HEK293 (cell line): ENCODE results near the gene MXRA8.
A peak's percentile ranks its signal among the peaks of the same experiment; 100 is the strongest.
"Not testable (repeated sequence)": the region's sequence is repeated elsewhere in the genome, so short reads cannot be mapped to it uniquely, and the experiment has no call there.

ENCODE experiments used
- CTCF ChIA-PET: fragments of 350-600 bp; formaldehyde crosslinking; extraction: SDS; loops from one replicate; lab custom pipeline; 2021; ENCODE audit warnings: antibody characterized with exemption; lab: Yijun Ruan, JAX
- POLR2A ChIA-PET: fragments of 300-600 bp; formaldehyde crosslinking; extraction: SDS; loops from one replicate; lab custom pipeline; 2020; ENCODE audit warnings: antibody characterized with exemption, inconsistent platforms; lab: Yijun Ruan, JAX
- H3K27ac ChIP-seq: fragments of 200-500 bp; sonication (Bioruptor generic); 2 replicates; pipeline ENCODE4 v1.5.1; 2014; ENCODE audit warnings: low read depth, low read length, control low read depth, inconsistent platforms; ENCODE audit errors: extremely low read depth
- H3K36me3 ChIP-seq, 2 experiments: fragments of 200-500 bp in 1 of 2; sonication (Bioruptor generic) in 1 of 2; 1 replicate in 1 of 2; 2 replicates in 1 of 2; pipeline ENCODE4 v1.5.1; 2014 to 2017; ENCODE audit warnings: inconsistent platforms in 2 of 2, low read length in 2 of 2; ENCODE audit not compliant: control insufficient read depth in 2 of 2, insufficient read depth in 1 of 2
- H3K4me1 ChIP-seq: fragments of 200-500 bp; sonication (Bioruptor generic); 2 replicates; pipeline ENCODE4 v1.5.1; 2014; ENCODE audit warnings: mild to moderate bottlenecking, low read length, inconsistent platforms; ENCODE audit not compliant: control insufficient read depth, insufficient read depth
- H3K4me3 ChIP-seq: 2 replicates; pipeline ENCODE4 v1.5.1; 2011; ENCODE audit warnings: low read depth, mild to moderate bottlenecking, control low read depth, low read length, moderate library complexity
- H3K9me3 ChIP-seq: fragments of 200-500 bp; sonication (Bioruptor generic); 2 replicates; pipeline ENCODE4 v1.5.1; 2014; ENCODE audit warnings: low read depth, low read length, inconsistent platforms; ENCODE audit not compliant: control insufficient read depth, insufficient read depth
- EGR2 ChIP-seq: fragments of 450-650 bp; formaldehyde crosslinking; IDR thresholded peaks from 2 replicates; pipeline ENCODE4 v1.5.1; 2016; ENCODE audit warnings: low read depth, missing biosample characterization, missing genetic modification characterization
- GLIS2 ChIP-seq: fragments of 450-650 bp; formaldehyde crosslinking; IDR thresholded peaks from 2 replicates; pipeline ENCODE4 v1.5.1; 2016; ENCODE audit warnings: missing biosample characterization, missing genetic modification characterization
- PRDM1 ChIP-seq: fragments of 450-650 bp; formaldehyde crosslinking; IDR thresholded peaks from 2 replicates; pipeline ENCODE4; 2016; ENCODE audit warnings: missing biosample characterization, missing genetic modification characterization
- PRDM10 ChIP-seq: fragments of 450-650 bp; formaldehyde crosslinking; IDR thresholded peaks from 2 replicates; pipeline ENCODE4 v1.5.1; 2016; ENCODE audit warnings: missing biosample characterization, missing genetic modification characterization
- SCRT1 ChIP-seq: fragments of 450-650 bp; formaldehyde crosslinking; IDR thresholded peaks from 2 replicates; pipeline ENCODE4 v1.5.1; 2016; ENCODE audit warnings: missing biosample characterization, missing genetic modification characterization, borderline replicate concordance
- TCF7L2 ChIP-seq: IDR thresholded peaks from 2 replicates; pipeline ENCODE4 v1.6.1; 2011; ENCODE audit warnings: low read depth, mild to moderate bottlenecking, inconsistent platforms, low read length, moderate library complexity, borderline replicate concordance
- YY2 ChIP-seq: fragments of 450-650 bp; formaldehyde crosslinking; IDR thresholded peaks from 2 replicates; pipeline ENCODE4 v1.5.1; 2016; ENCODE audit warnings: missing biosample characterization, missing genetic modification characterization
- ZBTB17 ChIP-seq: fragments of 450-650 bp; formaldehyde crosslinking; IDR thresholded peaks from 2 replicates; pipeline ENCODE4 v1.5.1; 2016; ENCODE audit warnings: missing biosample characterization, missing genetic modification characterization
- ZFHX2 ChIP-seq: fragments of 450-650 bp; formaldehyde crosslinking; conservative IDR thresholded peaks from 2 replicates; pipeline ENCODE4 v1.5.1; 2016; ENCODE audit warnings: missing biosample characterization, missing genetic modification characterization
- ZIC2 ChIP-seq: fragments of 450-650 bp; formaldehyde crosslinking; IDR thresholded peaks from 2 replicates; pipeline ENCODE4 v1.5.1; 2016; ENCODE audit warnings: missing biosample characterization, missing genetic modification characterization
- ZNF18 ChIP-seq: fragments of 450-650 bp; formaldehyde crosslinking; IDR thresholded peaks from 2 replicates; pipeline ENCODE4 v1.5.1; 2016; ENCODE audit warnings: missing biosample characterization, missing genetic modification characterization
- ZNF184 ChIP-seq: fragments of 450-650 bp; IDR thresholded peaks from 2 replicates; pipeline ENCODE4 v1.5.1; 2018; ENCODE audit warnings: missing biosample characterization, mild to moderate bottlenecking, missing genetic modification characterization
- ZNF24 ChIP-seq: fragments of 450-650 bp; formaldehyde crosslinking; IDR thresholded peaks from 2 replicates; pipeline ENCODE4 v1.5.1; 2016; ENCODE audit warnings: missing biosample characterization, missing genetic modification characterization
- ZNF394 ChIP-seq: fragments of 450-650 bp; formaldehyde crosslinking; IDR thresholded peaks from 2 replicates; pipeline ENCODE4 v1.5.1; 2016; ENCODE audit warnings: missing biosample characterization, missing genetic modification characterization, mild to moderate bottlenecking, moderate library complexity, borderline replicate concordance
- ZNF416 ChIP-seq: fragments of 450-650 bp; formaldehyde crosslinking; IDR thresholded peaks from 2 replicates; pipeline ENCODE4 v1.5.1; 2016; ENCODE audit warnings: missing biosample characterization, missing genetic modification characterization
- ZNF600 ChIP-seq: fragments of 450-650 bp; formaldehyde crosslinking; IDR thresholded peaks from 2 replicates; pipeline ENCODE4 v1.5.1; 2016; ENCODE audit warnings: missing biosample characterization, missing genetic modification characterization
- ZNF624 ChIP-seq: fragments of 450-650 bp; formaldehyde crosslinking; IDR thresholded peaks from 2 replicates; pipeline ENCODE4 v1.5.1; 2017; ENCODE audit warnings: missing biosample characterization, missing genetic modification characterization
- ZNF658 ChIP-seq: fragments of 450-650 bp; formaldehyde crosslinking; IDR thresholded peaks from 2 replicates; pipeline ENCODE4; 2016; ENCODE audit warnings: missing biosample characterization, missing genetic modification characterization
- ZSCAN16 ChIP-seq: fragments of 450-650 bp; formaldehyde crosslinking; IDR thresholded peaks from 2 replicates; pipeline ENCODE4 v1.5.1; 2016; ENCODE audit warnings: missing biosample characterization, missing genetic modification characterization

MXRA8 gene

GRCh38 chr1:1403653-1404052 lies 45.3 kb upstream of the MXRA8 start:
- peak overlapping the region; percentile 8; the same call in 1 of the 2 replicates for H3K27ac ChIP-seq
- no peaks in the 10 kb centered on the region for H3K4me1 ChIP-seq
- peaks cover 19 to 69% of the 10 kb centered on the region in 2 experiments; a peak in 2 of 3 replicates for H3K36me3 ChIP-seq
- TF ChIP-seq PRDM1 (tag by site-specific recombination) = no peak
- no peak for TF ChIP-seq ZNF658 (tag by site-specific recombination)
- no peak for TF ChIP-seq YY2 (tag by site-specific recombination)
- peak; percentile 76 for TF ChIP-seq ZFHX2
- peak; percentile 68 for TF ChIP-seq ZNF600
- peak; percentile 64; the same call in 1 of the 2 replicates for TF ChIP-seq EGR2 (tag by site-specific recombination)
- TF ChIP-seq ZNF18 (tag by site-specific recombination) = peak; percentile 60; the same call in 1 of the 2 replicates
- POLR2A ChIA-PET = interaction anchor here (0.7 to 1.2 kb wide), 2 partner anchors 22 to 38 kb away, joined by 3 to 4 read pairs; a partner anchor contains a TSS
- CTCF ChIA-PET = interaction anchor here (1.2 kb wide), 1 partner anchor 37 kb away, joined by 4 read pairs; no protein-coding TSS in a partner anchor
- H3K4me3 ChIP-seq = no peak overlapping the region
- H3K9me3 ChIP-seq = no peaks in the 10 kb centered on the region

- ChIA-PET POLR2A (interaction anchor here (0.7 to 1.5 kb wide), 3 partner anchors 23 to 133 kb away, joined by 3 to 4 read pairs (median 3); a partner anchor contains a TSS), CTCF (interaction anchor here (0.6 to 1.9 kb wide), 6 partner anchors 11 to 94 kb away, joined by 3 to 9 read pairs (median 3); no protein-coding TSS in a partner anchor)
- H3K4me1 ChIP-seq, H3K9me3 ChIP-seq, H3K27ac ChIP-seq, H3K4me3 ChIP-seq: not testable (repeated sequence)
- H3K36me3 ChIP-seq = peaks cover 19 to 71% of the 10 kb centered on the region in 2 experiments; a peak in 2 of 3 replicates
- peak; percentile 89 for TF ChIP-seq PRDM10 (tag by site-specific recombination)
- TF ChIP-seq ZNF18 (tag by site-specific recombination) = peak; percentile 95
- TF ChIP-seq SCRT1 (tag by site-specific recombination) = peak; percentile 34; the same call in 1 of the 2 replicates
- TF ChIP-seq, all 188 proteins: peak for 3; not testable (repeated sequence) for 185
Measured at GRCh38 chr1:1402901-1403392, 44.6 kb upstream of the MXRA8 start.

GRCh38 chr1:1402072-1402900 lies 43.9 kb upstream of the MXRA8 start:
- ChIA-PET POLR2A (interaction anchor here (0.8 to 2.5 kb wide), 6 partner anchors 13 to 134 kb away, joined by 3 to 7 read pairs (median 4); no protein-coding TSS in a partner anchor), CTCF (interaction anchor here (0.6 to 1.9 kb wide), 11 partner anchors 10 to 144 kb away, joined by 3 to 9 read pairs (median 3); no protein-coding TSS in a partner anchor)
- H3K4me1 ChIP-seq = no peaks in the 10 kb centered on the region
- H3K4me3 ChIP-seq = no peak overlapping the region
- peaks cover 24 to 77% of the 10 kb centered on the region in 2 experiments; a peak in 2 of 3 replicates for H3K36me3 ChIP-seq
- H3K27ac ChIP-seq = 0 out of 2 replicates have a peak overlapping the region, but pooled peaks have one; percentile 6
- no peaks in the 10 kb centered on the region for H3K9me3 ChIP-seq
- TF ChIP-seq GLIS2 (tag by site-specific recombination) = no peak
- TF ChIP-seq TCF7L2 = no peak
- peak; percentile 96 for TF ChIP-seq SCRT1 (tag by site-specific recombination)
- no peak for TF ChIP-seq ZNF624 (tag by site-specific recombination)
- peak; percentile 50; the same call in 1 of the 2 replicates for TF ChIP-seq ZSCAN16 (tag by site-specific recombination)
- TF ChIP-seq ZBTB17 = 0 out of 2 replicates have a peak, but pooled peaks have one; percentile 22
- 0 out of 2 replicates have a peak, but pooled peaks have one; percentile 47 for TF ChIP-seq ZNF184 (tag by site-specific recombination)
- no peak for TF ChIP-seq ZIC2
- TF ChIP-seq ZNF416 (tag by site-specific recombination) = no peak
- TF ChIP-seq ZNF394 (tag by site-specific recombination) = no peak
- no peak for TF ChIP-seq ZNF24 (tag by site-specific recombination)
